ENCODE data around the gene ZNF407.

GRCh38 chr18:74590671-74591070, 7.0 kb upstream of the ZNF407 start:
- TF ChIP-seq CTCF (IDR thresholded peaks at IDR 0.05; ENCODE audit: insufficient read depth, low read length) (no peak), GABPA (IDR thresholded peaks at IDR 0.05; ENCODE audit: low read depth) (no peak)
